Suprapubic skin (tissue), 3 donors: ENCODE measurements around the gene C4orf51.

Experiments used
- CTCF ChIP-seq, 2 donors: fragments of 200-600 bp in 1 of 2; fragments of 450-650 bp in 1 of 2; sonication (generic) in 1 of 2; IDR thresholded peaks; one replicate each; pipeline ENCODE4 v1.5.1; 2016 to 2019; ENCODE audit warnings: antibody characterized with exemption in 2 of 2, mild to moderate bottlenecking in 1 of 2, moderate library complexity in 1 of 2
- POLR2A ChIP-seq, 2 donors: fragments of 450-650 bp; IDR thresholded peaks; one replicate each; pipeline ENCODE4 v1.6.1; 2017; ENCODE audit warnings: antibody characterized with exemption in 2 of 2, mild to moderate bottlenecking in 2 of 2, moderate library complexity in 2 of 2

- TF ChIP-seq CTCF (IDR thresholded peaks at IDR 0.05) = no peak
- TF ChIP-seq POLR2A (IDR thresholded peaks at IDR 0.05) = no peak
Measured at GRCh38 chr4:145731028-145731427, 51.1 kb downstream of the C4orf51 start.
